Bronchial epithelial cell (primary cell): ENCODE results near the gene TMEM131. TPM values are rescaled to one million over a fixed set of nuclear protein-coding genes. Genes with fewer than 3 reads are reported as not detected.
"Not testable (repeated sequence)": the region's sequence is repeated elsewhere in the genome, so short reads cannot be mapped to it uniquely, and the experiment has no call there.

Source experiments
- DNase-seq: peaks from one replicate; pipeline ENCODE4 v3.0.0-alpha.2; 2010; ENCODE audit warnings: low read depth
- FAIRE-seq: peaks from 2 replicates; lab custom pipeline; 2011; peaks lifted over from hg19 to GRCh38; lab: Jason Lieb, UNC
- H3K27me3 ChIP-seq: 2 replicates; pipeline ENCODE4 v1.5.1; 2011; ENCODE audit warnings: low read length; ENCODE audit not compliant: control insufficient read depth, insufficient read depth
- H3K36me3 ChIP-seq: 2 replicates; pipeline ENCODE4 v1.5.1; 2011; ENCODE audit warnings: low read length; ENCODE audit not compliant: control insufficient read depth, insufficient read depth
- H3K4me3 ChIP-seq: 2 replicates; pipeline ENCODE4 v1.5.1; 2011; ENCODE audit warnings: mild to moderate bottlenecking, low read depth, low read length, control low read depth
- total RNA-seq: library from RNA; depleted of rRNA; stranded (reverse); fragments of >200 nt; gene quantifications from 2 replicates; pipeline ENCODE4 v1.2.1, GENCODE V29; 2014
- TF ChIP-seq, protein P1 (sequence below): IDR thresholded peaks from 2 replicates; pipeline ENCODE4 v1.5.1; 2011; ENCODE audit warnings: mild to moderate bottlenecking, moderate library complexity, low read length, control low read depth, inconsistent platforms; ENCODE audit not compliant: insufficient read depth, severe bottlenecking

TMEM131 gene
- total RNA-seq, 1 donor from 2014 or later: 14.0 TPM

DNA sequence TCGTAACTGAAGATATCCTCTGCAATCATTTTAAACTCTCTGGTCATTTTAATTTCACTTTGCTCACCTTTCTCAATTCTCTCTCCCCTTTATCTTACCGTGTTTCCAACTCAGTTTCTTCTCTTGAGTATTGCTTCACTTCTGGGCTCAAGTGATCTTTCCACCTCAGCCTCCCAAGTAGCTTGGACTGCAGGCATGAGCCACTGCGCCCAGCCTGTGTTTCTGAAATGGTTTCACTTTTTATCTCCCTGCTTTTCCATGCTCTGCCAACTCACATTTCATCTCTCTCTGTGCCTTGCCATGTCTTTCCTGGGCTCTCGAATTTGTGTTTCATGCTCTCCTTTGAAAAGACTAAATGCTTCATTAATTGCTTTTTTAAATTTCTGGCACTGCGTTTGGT lies 30.5 kb upstream of the TMEM131 start:
- Histone ChIP-seq H3K27me3 (peaks cover 2% of the 10 kb centered on the region), H3K4me3 (no peak overlapping the region), H3K36me3 (no peaks in the 10 kb centered on the region)
- DNase-seq (no peak), FAIRE-seq (no peak)
- TF ChIP-seq, protein P1, sequence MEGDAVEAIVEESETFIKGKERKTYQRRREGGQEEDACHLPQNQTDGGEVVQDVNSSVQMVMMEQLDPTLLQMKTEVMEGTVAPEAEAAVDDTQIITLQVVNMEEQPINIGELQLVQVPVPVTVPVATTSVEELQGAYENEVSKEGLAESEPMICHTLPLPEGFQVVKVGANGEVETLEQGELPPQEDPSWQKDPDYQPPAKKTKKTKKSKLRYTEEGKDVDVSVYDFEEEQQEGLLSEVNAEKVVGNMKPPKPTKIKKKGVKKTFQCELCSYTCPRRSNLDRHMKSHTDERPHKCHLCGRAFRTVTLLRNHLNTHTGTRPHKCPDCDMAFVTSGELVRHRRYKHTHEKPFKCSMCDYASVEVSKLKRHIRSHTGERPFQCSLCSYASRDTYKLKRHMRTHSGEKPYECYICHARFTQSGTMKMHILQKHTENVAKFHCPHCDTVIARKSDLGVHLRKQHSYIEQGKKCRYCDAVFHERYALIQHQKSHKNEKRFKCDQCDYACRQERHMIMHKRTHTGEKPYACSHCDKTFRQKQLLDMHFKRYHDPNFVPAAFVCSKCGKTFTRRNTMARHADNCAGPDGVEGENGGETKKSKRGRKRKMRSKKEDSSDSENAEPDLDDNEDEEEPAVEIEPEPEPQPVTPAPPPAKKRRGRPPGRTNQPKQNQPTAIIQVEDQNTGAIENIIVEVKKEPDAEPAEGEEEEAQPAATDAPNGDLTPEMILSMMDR: no peak

DNA sequence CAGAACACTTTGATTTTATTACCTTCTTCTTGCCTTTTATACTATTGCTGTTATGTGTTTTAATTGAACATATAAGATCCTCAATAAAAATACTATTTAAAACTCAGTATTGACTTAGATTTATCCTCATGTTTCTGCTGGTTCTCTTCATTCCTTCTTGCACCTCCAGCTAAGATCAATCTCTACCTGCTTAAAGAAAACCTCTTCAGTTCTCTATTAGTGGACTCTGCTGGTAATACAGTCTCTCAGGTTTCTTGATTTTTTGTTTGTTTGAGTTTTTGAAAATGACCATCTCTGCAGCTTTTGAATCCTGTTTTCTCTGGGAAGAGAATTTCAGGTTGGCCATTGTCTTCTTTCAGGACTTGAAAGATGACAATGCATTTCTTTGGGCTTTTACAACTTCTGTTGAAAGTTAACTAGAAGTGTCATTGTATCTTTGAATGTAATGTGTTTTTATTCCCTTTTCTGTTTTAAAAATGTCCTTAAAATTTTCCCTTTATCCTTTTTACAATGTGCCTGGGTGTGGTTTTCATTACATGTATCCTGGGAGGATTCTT lies 29.8 kb upstream of the TMEM131 start:
- peaks cover 2% of the 10 kb centered on the region for H3K27me3 ChIP-seq
- no peaks in the 10 kb centered on the region for H3K36me3 ChIP-seq
- DNase-seq (no peak), FAIRE-seq (no peak)
- H3K4me3 ChIP-seq: no peak overlapping the region
- TF ChIP-seq, protein P1: no peak

DNA sequence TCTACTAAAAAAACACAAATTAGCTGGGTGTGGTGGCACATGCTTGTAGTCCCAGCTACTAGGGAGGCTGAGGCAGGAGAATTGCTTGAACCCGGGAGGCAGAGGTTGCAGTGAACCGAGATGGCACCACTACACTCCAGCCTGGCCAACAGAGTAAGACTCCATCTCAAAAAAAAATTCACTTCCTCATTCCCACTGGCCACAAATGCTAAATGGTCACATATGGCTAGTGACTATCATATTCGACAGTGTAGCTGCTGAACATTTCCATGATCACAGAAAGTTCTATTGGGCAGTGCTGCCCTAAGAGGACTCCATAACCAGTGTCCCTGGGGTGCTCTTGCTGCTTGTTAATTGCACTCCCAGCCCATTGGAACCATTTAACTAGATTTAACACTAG lies 26.3 kb upstream of the TMEM131 start:
- H3K36me3 ChIP-seq, H3K27me3 ChIP-seq, H3K4me3 ChIP-seq, FAIRE-seq, DNase-seq: not testable (repeated sequence)

DNA sequence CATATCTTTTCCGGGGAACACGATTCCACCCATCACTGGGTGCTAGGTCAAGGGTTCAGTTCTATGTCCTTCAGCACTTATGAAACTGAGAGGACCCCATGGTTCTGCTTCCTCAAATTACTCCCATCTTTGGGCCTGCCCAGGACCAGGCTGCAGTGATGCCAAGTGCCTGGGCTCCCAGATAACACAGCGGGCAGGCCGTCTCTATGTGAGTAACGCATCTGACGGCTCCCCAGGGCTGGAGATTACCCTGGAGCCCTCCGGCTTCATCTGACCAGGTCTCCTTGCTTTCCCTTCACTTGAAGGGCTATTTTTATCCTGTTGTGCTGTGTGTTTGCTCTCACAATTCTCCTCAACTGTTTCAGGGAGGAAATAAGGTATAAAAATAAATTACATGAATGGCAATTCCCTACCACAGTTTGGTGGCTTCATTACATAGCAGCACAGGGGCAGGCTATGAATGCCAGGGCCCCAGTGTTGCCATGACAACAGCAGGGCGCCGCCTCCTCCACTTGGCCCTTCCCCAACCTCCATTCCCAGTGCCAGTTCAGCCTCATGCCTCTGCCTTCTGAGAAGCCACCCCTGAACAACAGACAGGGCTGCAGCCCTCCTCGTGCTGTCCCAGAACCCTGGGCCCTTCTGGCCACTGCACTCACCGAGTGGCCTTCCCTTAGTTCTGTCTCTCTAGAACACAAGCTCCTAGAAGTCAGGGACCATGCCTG lies 25.4 kb upstream of the TMEM131 start:
- TF ChIP-seq, protein P1: no peak
- FAIRE-seq (no peak), DNase-seq (no peak)
- H3K36me3 ChIP-seq: no peaks in the 10 kb centered on the region
- H3K4me3 ChIP-seq: no peak overlapping the region
- no peaks in the 10 kb centered on the region for H3K27me3 ChIP-seq

DNA sequence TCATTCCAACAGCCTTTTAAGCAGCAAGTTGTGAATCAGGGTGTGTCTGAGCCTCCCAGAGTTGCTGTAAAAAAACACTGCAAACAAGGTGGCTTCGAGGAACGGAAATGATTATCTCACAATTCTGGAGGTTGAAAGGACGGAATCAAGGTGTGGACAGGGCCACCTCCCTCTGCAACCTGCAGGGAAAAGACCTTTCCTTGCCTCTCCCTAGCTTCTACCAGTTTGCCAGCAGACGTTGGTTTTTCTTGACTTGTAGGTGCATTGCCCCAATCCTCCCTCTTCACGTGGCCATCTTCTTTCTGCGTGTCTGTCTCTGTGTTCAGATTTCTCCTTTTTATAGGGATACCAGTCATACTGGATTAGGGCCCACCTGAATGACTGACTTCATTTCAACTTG lies 24.8 kb upstream of the TMEM131 start:
- no peaks in the 10 kb centered on the region for H3K27me3 ChIP-seq
- FAIRE-seq: no peak
- TF ChIP-seq, protein P1: no peak
- DNase-seq: no peak
- no peaks in the 10 kb centered on the region for H3K36me3 ChIP-seq
- no peak overlapping the region for H3K4me3 ChIP-seq

DNA sequence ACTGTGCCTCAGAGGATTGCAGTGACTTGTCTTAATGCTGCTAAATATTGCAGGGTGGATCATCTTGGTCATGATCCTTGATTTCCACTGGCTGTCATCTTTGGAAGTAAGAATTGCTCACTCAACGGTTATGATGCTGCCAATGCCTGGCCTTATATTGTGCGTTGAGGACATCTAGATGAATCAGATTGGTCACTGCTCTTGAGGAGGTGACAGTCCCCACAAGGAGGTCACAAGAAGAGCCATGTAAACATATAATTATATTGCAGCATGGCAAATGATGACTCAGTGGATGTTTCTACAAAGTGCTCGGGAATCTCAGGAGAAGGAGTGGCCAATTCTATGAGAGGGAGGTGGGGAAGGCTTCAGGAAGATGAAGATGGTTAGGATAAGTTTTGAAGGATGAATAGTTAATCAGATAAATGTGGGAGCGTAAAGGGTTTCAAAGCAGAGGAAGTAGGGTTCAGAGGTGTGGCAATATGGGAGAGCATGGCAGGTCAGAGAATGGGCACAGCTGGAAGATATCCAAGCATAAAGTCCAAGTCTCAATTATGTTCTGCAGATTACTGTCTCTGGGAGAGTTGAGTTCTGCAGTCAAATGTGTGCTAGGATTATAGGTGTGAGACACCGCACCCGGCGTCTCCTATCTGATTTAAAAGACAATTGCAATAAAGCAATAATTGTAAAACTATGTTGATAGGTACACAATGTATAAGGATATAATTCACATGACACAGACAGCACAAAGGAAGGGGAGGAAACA lies 21.3 kb upstream of the TMEM131 start:
- no peak for FAIRE-seq
- peak; percentile 12 for DNase-seq
- TF ChIP-seq, protein P1: no peak

More for the DNA sequence above, 21.3 kb upstream of the TMEM131 start:
- H3K36me3 ChIP-seq: no peaks in the 10 kb centered on the region
- no peak overlapping the region for H3K4me3 ChIP-seq
- no peaks in the 10 kb centered on the region for H3K27me3 ChIP-seq
